Liver (tissue), 3 donors: ENCODE data around the gene GAMT.

Source experiments
- ATF3 ChIP-seq: IDR thresholded peaks from 2 replicates; pipeline ENCODE4 v1.6.1; 2016; ENCODE audit warnings: antibody characterized with exemption
- CTCF ChIP-seq: fragments of 150-350 bp; IDR thresholded peaks from 2 replicates; pipeline ENCODE4 v1.5.1; 2017; ENCODE audit warnings: improper control_type of control experiment, low read depth, low read length; ENCODE audit not compliant: missing input control
- EGR1 ChIP-seq, 2 donors: IDR thresholded peaks; 2 replicates each; pipeline ENCODE4 v1.6.1; 2016 to 2018; ENCODE audit warnings: antibody characterized with exemption in 2 of 2, low read depth in 2 of 2
- FOXA1 ChIP-seq: IDR thresholded peaks from 2 replicates; pipeline ENCODE4 v1.6.1; 2016; ENCODE audit warnings: antibody characterized with exemption
- GABPA ChIP-seq, 2 donors: IDR thresholded peaks in 1 of 2; conservative IDR thresholded peaks in 1 of 2; 2 replicates each; pipeline ENCODE4 v1.6.1; 2016; ENCODE audit warnings: antibody characterized with exemption in 2 of 2, mild to moderate bottlenecking in 1 of 2, moderate library complexity in 1 of 2
- JUND ChIP-seq, 2 donors: IDR thresholded peaks; 2 replicates each; pipeline ENCODE4 v1.6.1; 2016; ENCODE audit warnings: antibody characterized with exemption in 2 of 2
- MAX ChIP-seq: IDR thresholded peaks from 2 replicates; pipeline ENCODE4 v1.6.1; 2016; ENCODE audit warnings: antibody characterized with exemption
- RAD21 ChIP-seq, 2 donors: IDR thresholded peaks; 2 replicates each; pipeline ENCODE4 v1.6.1; 2016; ENCODE audit warnings: antibody characterized with exemption in 2 of 2, mild to moderate bottlenecking in 2 of 2
- REST ChIP-seq: IDR thresholded peaks from 2 replicates; pipeline ENCODE4 v1.6.1; 2016; ENCODE audit warnings: antibody characterized with exemption, mild to moderate bottlenecking
- SP1 ChIP-seq: IDR thresholded peaks from 2 replicates; pipeline ENCODE4 v1.6.1; 2018; ENCODE audit warnings: antibody characterized with exemption, mild to moderate bottlenecking
- TAF1 ChIP-seq: conservative IDR thresholded peaks from 2 replicates; pipeline ENCODE4 v1.6.1; 2016; ENCODE audit warnings: antibody characterized with exemption, mild to moderate bottlenecking
- YY1 ChIP-seq: IDR thresholded peaks from 2 replicates; pipeline ENCODE4 v1.6.1; 2016; ENCODE audit warnings: antibody characterized with exemption, mild to moderate bottlenecking
- donor health status: healthy.
- donor health status: healthy.

GRCh38 chr19:1412995-1413800, 11.9 kb upstream of the GAMT start:
- TF ChIP-seq ATF3, result no peak
- TF ChIP-seq TAF1, result no peak
- no peak for TF ChIP-seq FOXA1
- no peak for TF ChIP-seq CTCF
- TF ChIP-seq SP1, result no peak
- no peak for TF ChIP-seq RAD21 (IDR thresholded peaks at IDR 0.05)
- TF ChIP-seq YY1, result no peak
- no peak for TF ChIP-seq MAX
- TF ChIP-seq GABPA (IDR thresholded peaks at IDR 0.05 in 1 of 2, conservative IDR thresholded peaks at IDR 0.05 in 1 of 2), result no peak
- TF ChIP-seq REST, result no peak
- TF ChIP-seq JUND (IDR thresholded peaks at IDR 0.05), result no peak
- no peak for TF ChIP-seq EGR1 (IDR thresholded peaks at IDR 0.05; ENCODE audit: low read depth in 2 of 2)
